ENCODE measurements around the gene SENP2. TPM values are rescaled to one million over a fixed set of nuclear protein-coding genes. Genes with fewer than 3 reads are reported as not detected.
A peak's percentile ranks its signal among the peaks of the same experiment; 100 is the strongest.

SENP2 gene
- total RNA-seq, 1 donor from 2014 or later = 39.1 TPM

DNA sequence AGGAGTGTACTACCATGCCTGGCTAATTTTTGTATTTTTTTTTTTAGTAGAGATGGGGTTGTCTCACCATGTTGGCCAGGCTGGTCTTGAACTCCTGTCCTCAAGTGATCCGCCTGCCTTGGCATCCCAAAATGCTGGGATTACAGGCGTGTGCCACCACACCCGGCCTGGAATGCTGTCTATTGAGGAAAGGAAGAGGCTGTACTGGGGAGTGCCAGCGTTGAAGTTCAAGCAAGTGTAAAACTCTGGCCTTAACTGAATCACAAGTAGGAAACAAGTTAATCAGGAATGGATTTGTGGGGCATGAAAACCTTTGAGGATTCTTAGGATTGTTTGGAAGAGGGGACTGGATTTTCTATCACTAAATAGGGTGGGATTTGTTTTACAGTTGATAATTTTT is 1.4 kb upstream of the SENP2 start:
- no peak overlapping the region for H3K4me3 ChIP-seq (ENCODE audit: low read length in 3 of 3)
- H3K36me3 ChIP-seq (ENCODE audit: control insufficient read depth in 3 of 3, insufficient read depth in 3 of 3, low read length in 3 of 3) = no peaks in the 10 kb centered on the region
- no peak overlapping the region for H3K9ac ChIP-seq (ENCODE audit: low read depth in 1 of 3, low read length in 3 of 3)
- H3K4me1 ChIP-seq (ENCODE audit: control insufficient read depth in 3 of 3, insufficient read depth in 3 of 3, low read length in 3 of 3) = peaks cover 8 to 20% (median 18%) of the 10 kb centered on the region in 3 donors
- H3K27ac ChIP-seq (ENCODE audit: low read depth, low read length) = no peak overlapping the region
- no peaks in the 10 kb centered on the region for H3K27me3 ChIP-seq (ENCODE audit: control insufficient read depth in 3 of 3, insufficient read depth in 3 of 3, low read length in 3 of 3)
- H3K9me3 ChIP-seq (ENCODE audit: control insufficient read depth in 3 of 3, low read length in 3 of 3) = no peaks in the 10 kb centered on the region

DNA sequence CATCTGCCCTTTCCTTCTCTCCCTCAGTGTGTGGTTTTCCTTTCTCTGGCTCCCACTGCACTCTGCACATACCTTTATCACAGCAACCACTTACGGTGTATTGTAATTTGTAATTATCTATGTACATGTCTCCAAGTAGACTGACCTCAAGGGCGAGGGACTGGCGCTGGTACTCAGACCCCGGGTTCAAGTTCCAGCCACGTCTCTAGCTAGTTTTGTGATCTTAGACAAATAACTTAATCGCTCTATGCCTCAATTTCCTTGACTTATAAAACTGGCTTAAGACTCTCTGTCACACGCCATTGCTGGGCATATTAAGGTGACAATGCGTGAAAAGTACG is 607 bp upstream of the SENP2 start:
- Histone ChIP-seq H3K4me1 (ENCODE audit: control insufficient read depth in 3 of 3, insufficient read depth in 3 of 3, low read length in 3 of 3) (peaks cover 10 to 20% (median 18%) of the 10 kb centered on the region in 3 donors), H3K36me3 (ENCODE audit: control insufficient read depth in 3 of 3, insufficient read depth in 3 of 3, low read length in 3 of 3) (no peaks in the 10 kb centered on the region), H3K9me3 (ENCODE audit: control insufficient read depth in 3 of 3, low read length in 3 of 3) (no peaks in the 10 kb centered on the region), H3K27ac (ENCODE audit: low read depth, low read length) (peak overlapping the region; percentile 97), H3K9ac (ENCODE audit: low read depth in 1 of 3, low read length in 3 of 3) (peak overlapping the region; percentile 68 to 97 (median 91)), H3K27me3 (ENCODE audit: control insufficient read depth in 3 of 3, insufficient read depth in 3 of 3, low read length in 3 of 3) (no peaks in the 10 kb centered on the region), H3K4me3 (ENCODE audit: low read length in 3 of 3) (peak overlapping the region; percentile 68 to 97 (median 93))

DNA sequence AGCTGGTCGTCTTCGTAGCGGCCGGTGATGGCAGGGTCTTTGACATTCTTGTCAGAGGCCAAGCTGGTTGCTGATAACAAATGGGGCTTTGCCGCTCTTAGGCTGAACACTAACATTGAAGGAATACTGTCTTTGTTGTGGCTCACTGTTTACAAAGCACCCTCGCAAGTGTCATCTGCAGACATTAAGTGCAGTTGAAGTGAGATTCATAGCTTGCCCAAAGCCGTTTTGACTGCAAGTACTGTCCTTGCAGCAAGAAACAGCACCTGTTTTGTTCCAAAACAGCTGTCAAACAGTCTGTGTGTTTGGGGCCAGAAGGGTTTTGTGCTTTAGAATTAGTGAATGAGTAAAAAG is 568 bp downstream of the SENP2 start:
- peak overlapping the region; percentile 80 to 97 (median 93) for H3K4me3 ChIP-seq (ENCODE audit: low read length in 3 of 3)
- H3K27me3 ChIP-seq (ENCODE audit: control insufficient read depth in 3 of 3, insufficient read depth in 3 of 3, low read length in 3 of 3) = no peaks in the 10 kb centered on the region
- H3K4me1 ChIP-seq (ENCODE audit: control insufficient read depth in 3 of 3, insufficient read depth in 3 of 3, low read length in 3 of 3) = peaks cover 10 to 20% (median 18%) of the 10 kb centered on the region in 3 donors
- no peaks in the 10 kb centered on the region for H3K9me3 ChIP-seq (ENCODE audit: control insufficient read depth in 3 of 3, low read length in 3 of 3)
- H3K27ac ChIP-seq (ENCODE audit: low read depth, low read length) = peak overlapping the region; percentile 97
- H3K9ac ChIP-seq (ENCODE audit: low read depth in 1 of 3, low read length in 3 of 3) = peak overlapping the region; percentile 85 to 97 (median 96)
- peaks cover 1 to 2% (median 2%) of the 10 kb centered on the region in 3 donors for H3K36me3 ChIP-seq (ENCODE audit: control insufficient read depth in 3 of 3, insufficient read depth in 3 of 3, low read length in 3 of 3)

DNA sequence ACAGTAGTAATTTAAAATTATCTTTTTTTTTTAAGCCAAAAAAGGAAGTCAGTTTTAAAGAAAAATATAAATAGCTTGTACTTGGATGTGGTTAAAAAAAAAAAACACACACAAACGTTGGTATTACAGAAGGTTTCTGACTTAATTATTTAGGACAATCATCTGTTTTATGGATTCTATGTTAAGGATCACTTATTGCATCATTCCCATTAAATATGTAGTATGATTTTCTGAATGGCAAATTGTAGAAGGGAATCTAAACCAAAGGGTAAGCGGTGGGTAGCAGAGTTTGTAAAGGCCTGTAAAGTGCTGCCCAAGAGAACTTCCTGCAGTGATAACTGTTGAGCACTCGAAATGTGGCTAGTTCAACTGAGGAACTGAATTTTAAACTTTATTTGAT is 8.0 kb downstream of the SENP2 start:
- Histone ChIP-seq H3K9ac (ENCODE audit: low read depth in 1 of 3, low read length in 3 of 3) (no peak overlapping the region), H3K27me3 (ENCODE audit: control insufficient read depth in 3 of 3, insufficient read depth in 3 of 3, low read length in 3 of 3) (no peaks in the 10 kb centered on the region), H3K27ac (ENCODE audit: low read depth, low read length) (no peak overlapping the region), H3K36me3 (ENCODE audit: control insufficient read depth in 3 of 3, insufficient read depth in 3 of 3, low read length in 3 of 3) (peaks cover 7 to 13% (median 9%) of the 10 kb centered on the region in 3 donors), H3K9me3 (ENCODE audit: control insufficient read depth in 3 of 3, low read length in 3 of 3) (no peaks in the 10 kb centered on the region), H3K4me3 (ENCODE audit: low read length in 3 of 3) (no peak overlapping the region), H3K4me1 (ENCODE audit: control insufficient read depth in 3 of 3, insufficient read depth in 3 of 3, low read length in 3 of 3) (peaks cover 0 to 2% (median 0%) of the 10 kb centered on the region in 3 donors)

DNA sequence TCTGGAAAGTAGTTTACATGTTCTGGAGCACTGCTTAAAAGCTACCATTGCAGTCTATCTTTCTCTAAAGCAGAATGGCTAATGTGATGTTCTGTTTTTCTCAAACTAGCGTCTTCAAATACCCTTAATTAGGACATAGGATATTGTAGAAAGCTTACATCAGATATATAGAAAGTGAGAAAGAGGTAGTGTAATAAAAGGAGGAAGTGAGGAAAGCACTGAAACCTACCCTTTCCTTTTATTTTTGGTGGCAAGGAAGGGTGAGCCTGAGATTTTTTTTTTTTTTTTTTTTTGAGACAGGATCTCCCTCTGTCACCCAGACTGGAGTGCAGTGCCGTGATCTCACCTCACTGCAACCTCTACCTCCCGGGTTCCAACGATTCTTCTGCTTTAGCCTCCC is 9.4 kb downstream of the SENP2 start:
- H3K27ac ChIP-seq (ENCODE audit: low read depth, low read length) = no peak overlapping the region
- H3K4me3 ChIP-seq (ENCODE audit: low read length in 3 of 3) = no peak overlapping the region
- H3K36me3 ChIP-seq (ENCODE audit: control insufficient read depth in 3 of 3, insufficient read depth in 3 of 3, low read length in 3 of 3) = peaks cover 7 to 15% (median 13%) of the 10 kb centered on the region in 3 donors

DNA sequence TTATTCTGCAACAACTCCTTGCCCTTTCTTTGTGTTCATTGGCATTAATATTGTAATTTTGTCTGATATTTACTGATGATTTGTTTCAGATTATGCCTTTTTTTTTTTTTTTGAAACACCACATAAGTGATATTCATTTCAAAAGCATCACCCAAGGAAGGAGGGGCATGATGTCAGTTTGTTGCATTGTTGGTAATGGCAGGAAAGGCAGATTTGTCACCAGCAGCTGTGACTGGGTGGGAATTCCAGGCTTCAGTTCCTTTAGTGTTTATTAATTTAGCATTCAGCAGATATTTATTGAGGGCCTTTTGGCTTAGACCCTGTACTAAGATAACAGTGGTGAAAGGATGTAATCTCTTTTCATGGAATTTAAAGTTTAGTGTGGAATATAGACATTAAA is 19.5 kb downstream of the SENP2 start:
- Histone ChIP-seq H3K36me3 (ENCODE audit: control insufficient read depth in 3 of 3, insufficient read depth in 3 of 3, low read length in 3 of 3) (peaks cover 19 to 50% (median 46%) of the 10 kb centered on the region in 3 donors), H3K9ac (ENCODE audit: low read depth in 1 of 3, low read length in 3 of 3) (no peak overlapping the region), H3K4me1 (ENCODE audit: control insufficient read depth in 3 of 3, insufficient read depth in 3 of 3, low read length in 3 of 3) (peaks cover 0 to 2% (median 0%) of the 10 kb centered on the region in 3 donors), H3K27me3 (ENCODE audit: control insufficient read depth in 3 of 3, insufficient read depth in 3 of 3, low read length in 3 of 3) (no peaks in the 10 kb centered on the region), H3K4me3 (ENCODE audit: low read length in 3 of 3) (no peak overlapping the region), H3K27ac (ENCODE audit: low read depth, low read length) (no peak overlapping the region), H3K9me3 (ENCODE audit: control insufficient read depth in 3 of 3, low read length in 3 of 3) (no peaks in the 10 kb centered on the region)

More for the DNA sequence above, 9.4 kb downstream of the SENP2 start:
- H3K9me3 ChIP-seq (ENCODE audit: control insufficient read depth in 3 of 3, low read length in 3 of 3) = no peaks in the 10 kb centered on the region
- no peaks in the 10 kb centered on the region for H3K27me3 ChIP-seq (ENCODE audit: control insufficient read depth in 3 of 3, insufficient read depth in 3 of 3, low read length in 3 of 3)
- H3K4me1 ChIP-seq (ENCODE audit: control insufficient read depth in 3 of 3, insufficient read depth in 3 of 3, low read length in 3 of 3) = peaks cover 0 to 4% (median 0%) of the 10 kb centered on the region in 3 donors
- H3K9ac ChIP-seq (ENCODE audit: low read depth in 1 of 3, low read length in 3 of 3) = no peak overlapping the region

DNA sequence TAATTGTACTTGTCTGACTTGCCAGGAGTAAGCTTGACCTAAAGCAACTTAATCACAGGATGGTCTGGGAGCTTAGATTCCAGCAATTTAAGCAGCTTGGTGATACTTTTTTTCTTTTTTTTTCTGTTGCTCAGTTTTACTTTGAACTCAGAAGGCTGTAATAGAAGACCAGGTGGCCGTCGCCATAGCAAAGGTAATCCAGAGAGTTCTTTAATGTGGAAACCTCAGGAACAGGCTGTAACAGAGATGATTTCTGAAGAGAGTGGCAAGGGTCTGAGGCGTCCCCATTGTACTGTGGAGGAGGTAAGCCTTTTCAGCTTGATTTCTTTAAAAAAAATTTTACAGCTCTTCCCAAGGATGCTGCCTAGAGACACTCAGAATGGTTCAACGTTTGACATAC is 20.1 kb downstream of the SENP2 start:
- Histone ChIP-seq H3K27ac (ENCODE audit: low read depth, low read length) (no peak overlapping the region), H3K4me1 (ENCODE audit: control insufficient read depth in 3 of 3, insufficient read depth in 3 of 3, low read length in 3 of 3) (no peaks in the 10 kb centered on the region), H3K27me3 (ENCODE audit: control insufficient read depth in 3 of 3, insufficient read depth in 3 of 3, low read length in 3 of 3) (no peaks in the 10 kb centered on the region), H3K4me3 (ENCODE audit: low read length in 3 of 3) (no peak overlapping the region), H3K9ac (ENCODE audit: low read depth in 1 of 3, low read length in 3 of 3) (no peak overlapping the region), H3K36me3 (ENCODE audit: control insufficient read depth in 3 of 3, insufficient read depth in 3 of 3, low read length in 3 of 3) (peaks cover 17 to 47% (median 47%) of the 10 kb centered on the region in 3 donors), H3K9me3 (ENCODE audit: control insufficient read depth in 3 of 3, low read length in 3 of 3) (no peaks in the 10 kb centered on the region)

DNA sequence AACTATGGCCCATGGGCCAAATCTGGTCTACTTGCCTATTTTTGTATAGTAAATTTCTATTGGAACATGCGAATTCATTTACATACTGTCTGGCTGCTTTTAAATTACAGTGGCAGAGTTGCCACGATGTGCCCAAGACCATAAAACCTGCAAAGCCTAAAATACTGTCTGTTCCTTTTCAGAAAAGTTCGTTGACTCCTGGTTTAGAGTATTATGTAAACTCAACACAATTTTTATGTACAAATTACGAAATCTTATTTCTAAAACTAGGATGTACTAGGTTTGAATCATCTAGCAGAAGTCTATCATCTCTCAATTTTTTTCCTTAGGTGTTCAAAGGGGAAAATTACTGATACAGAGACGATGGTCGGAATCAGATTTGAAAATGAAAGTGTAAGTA is 26.9 kb downstream of the SENP2 start:
- Histone ChIP-seq H3K9me3 (ENCODE audit: control insufficient read depth in 3 of 3, low read length in 3 of 3) (no peaks in the 10 kb centered on the region), H3K4me1 (ENCODE audit: control insufficient read depth in 3 of 3, insufficient read depth in 3 of 3, low read length in 3 of 3) (no peaks in the 10 kb centered on the region), H3K9ac (ENCODE audit: low read depth in 1 of 3, low read length in 3 of 3) (no peak overlapping the region), H3K4me3 (ENCODE audit: low read length in 3 of 3) (no peak overlapping the region), H3K27me3 (ENCODE audit: control insufficient read depth in 3 of 3, insufficient read depth in 3 of 3, low read length in 3 of 3) (no peaks in the 10 kb centered on the region), H3K36me3 (ENCODE audit: control insufficient read depth in 3 of 3, insufficient read depth in 3 of 3, low read length in 3 of 3) (peaks cover 29 to 65% (median 60%) of the 10 kb centered on the region in 3 donors), H3K27ac (ENCODE audit: low read depth, low read length) (no peak overlapping the region)

DNA sequence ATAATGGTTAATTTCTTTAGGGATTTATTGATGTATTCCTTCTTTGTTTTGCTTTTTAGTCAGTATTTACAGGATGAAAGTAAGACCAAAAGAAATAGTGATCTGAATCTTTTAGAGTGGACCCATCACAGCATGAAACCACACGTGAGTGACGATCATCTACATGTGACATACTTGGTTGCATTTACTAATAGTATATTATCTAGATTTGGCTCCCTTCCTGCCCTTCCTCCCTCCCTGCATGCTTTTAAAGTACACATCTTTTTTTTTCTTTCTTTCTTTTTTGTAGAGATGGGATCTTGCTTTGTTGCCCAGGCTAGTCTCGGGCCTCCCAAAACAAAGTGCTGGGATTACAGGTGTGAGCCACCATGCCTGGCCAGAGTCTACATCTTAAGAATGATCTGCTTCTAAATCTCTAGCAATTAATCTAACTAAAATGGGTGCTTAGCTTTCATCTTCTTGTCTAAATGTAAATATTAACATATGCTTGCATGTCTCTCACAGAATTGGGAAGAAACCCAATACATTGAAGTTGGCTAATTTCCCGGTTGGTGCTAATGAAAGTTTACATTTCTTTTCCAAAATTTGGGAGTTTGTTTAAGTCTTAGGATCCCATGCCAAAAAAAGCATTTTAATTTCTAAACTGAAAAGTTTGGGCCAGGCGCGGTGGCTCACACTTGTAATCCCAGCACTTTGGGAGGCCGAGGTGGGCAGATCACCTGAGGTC is 38.0 kb downstream of the SENP2 start:
- Histone ChIP-seq H3K9me3 (ENCODE audit: control insufficient read depth in 3 of 3, low read length in 3 of 3) (no peaks in the 10 kb centered on the region), H3K36me3 (ENCODE audit: control insufficient read depth in 3 of 3, insufficient read depth in 3 of 3, low read length in 3 of 3) (peaks cover 24 to 41% (median 31%) of the 10 kb centered on the region in 3 donors), H3K27me3 (ENCODE audit: control insufficient read depth in 3 of 3, insufficient read depth in 3 of 3, low read length in 3 of 3) (no peaks in the 10 kb centered on the region), H3K27ac (ENCODE audit: low read depth, low read length) (no peak overlapping the region), H3K4me3 (ENCODE audit: low read length in 3 of 3) (no peak overlapping the region), H3K4me1 (ENCODE audit: control insufficient read depth in 3 of 3, insufficient read depth in 3 of 3, low read length in 3 of 3) (no peaks in the 10 kb centered on the region), H3K9ac (ENCODE audit: low read depth in 1 of 3, low read length in 3 of 3) (no peak overlapping the region)

DNA sequence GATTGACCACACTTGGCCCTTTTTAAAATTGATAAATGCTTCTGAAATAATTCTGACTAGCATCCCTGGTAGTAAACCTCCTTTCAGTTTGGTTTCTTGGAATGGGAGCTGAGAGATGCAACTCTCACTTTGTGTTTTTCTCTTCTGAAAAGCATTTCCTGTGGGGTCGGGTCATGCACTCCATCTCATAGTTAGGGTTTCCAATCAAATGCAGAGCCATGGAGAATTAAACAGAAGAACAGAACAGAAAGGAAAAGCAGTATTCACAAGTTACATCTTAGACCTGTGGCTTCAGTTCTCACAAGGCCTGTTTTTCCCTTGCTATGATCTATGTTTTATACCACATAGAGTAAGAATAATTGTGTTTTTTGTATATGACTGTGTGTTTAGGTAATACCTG is 39.7 kb downstream of the SENP2 start:
- H3K4me3 ChIP-seq (ENCODE audit: low read length in 3 of 3) = no peak overlapping the region
- H3K27me3 ChIP-seq (ENCODE audit: control insufficient read depth in 3 of 3, insufficient read depth in 3 of 3, low read length in 3 of 3) = no peaks in the 10 kb centered on the region
- peaks cover 4 to 7% (median 4%) of the 10 kb centered on the region in 3 donors for H3K4me1 ChIP-seq (ENCODE audit: control insufficient read depth in 3 of 3, insufficient read depth in 3 of 3, low read length in 3 of 3)
- peaks cover 27 to 42% (median 35%) of the 10 kb centered on the region in 3 donors for H3K36me3 ChIP-seq (ENCODE audit: control insufficient read depth in 3 of 3, insufficient read depth in 3 of 3, low read length in 3 of 3)
- no peak overlapping the region for H3K9ac ChIP-seq (ENCODE audit: low read depth in 1 of 3, low read length in 3 of 3)
- H3K27ac ChIP-seq (ENCODE audit: low read depth, low read length) = no peak overlapping the region
- H3K9me3 ChIP-seq (ENCODE audit: control insufficient read depth in 3 of 3, low read length in 3 of 3) = no peaks in the 10 kb centered on the region

All from skeletal muscle tissue (tissue), 4 donors.